GM19438 (cell line): Measurements from ENCODE around the gene ARHGAP19.

Experiments
- ATAC-seq: cut with Tn5 transposase; IDR thresholded peaks from one replicate; pipeline ENCODE4 v1.9.1; 2021; ENCODE audit warnings: low read depth; ENCODE audit not compliant: unreplicated experiment

ARHGAP19 gene

GRCh38 chr10:97173036-97173435, 119.4 kb downstream of the ARHGAP19 start:
- no peak for ATAC-seq
